NCI-H128 (cell line): ENCODE data around the gene MMEL1.
"Not testable (repeated sequence)": the region's sequence is repeated elsewhere in the genome, so short reads cannot be mapped to it uniquely, and the experiment has no call there.

ENCODE experiments used
- DNase-seq: peaks from one replicate; lab custom pipeline; 2025; ENCODE audit not compliant: unreplicated experiment; lab: John Stamatoyannopoulos, UW

The MMEL1 gene

DNA sequence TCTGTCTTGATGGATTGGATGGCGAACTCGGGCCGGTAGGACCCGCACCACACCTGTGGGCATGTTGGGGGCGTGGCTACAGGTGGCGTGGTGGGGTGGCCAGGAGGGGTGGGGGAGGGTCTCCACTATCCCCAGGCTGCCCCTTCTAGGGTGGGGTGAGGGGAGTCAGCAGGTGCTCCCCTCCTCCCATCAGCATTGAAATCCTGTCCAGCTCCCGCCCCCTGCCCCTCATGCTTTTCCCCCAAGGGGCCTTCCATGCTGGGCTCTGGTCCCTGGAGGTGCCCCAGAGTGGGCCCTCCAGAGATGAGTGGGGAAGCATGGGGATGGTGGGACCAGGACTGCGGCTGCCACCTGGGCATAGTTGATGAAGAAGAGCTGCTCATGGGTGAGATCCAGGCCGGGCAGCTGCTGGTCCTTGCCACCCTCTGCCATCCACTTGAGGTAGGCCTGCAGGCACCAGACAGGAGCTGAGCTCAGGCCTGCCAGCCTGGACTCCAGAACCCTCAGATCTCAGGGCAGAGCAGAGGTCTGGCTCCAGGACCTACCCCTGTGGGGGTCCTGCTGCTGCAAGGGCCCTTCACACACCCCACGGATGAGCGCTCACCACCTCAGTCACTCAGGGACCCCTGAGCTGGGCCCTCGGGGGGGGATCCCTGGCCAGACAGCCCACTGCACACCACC lies 41.1 kb downstream of the MMEL1 start:
- no peak for DNase-seq

- no peak for DNase-seq
Measured at GRCh38 chr1:2591233-2591580, 41.6 kb downstream of the MMEL1 start.

- no peak for DNase-seq
Measured at GRCh38 chr1:2590233-2591141, 42.3 kb downstream of the MMEL1 start.

DNA sequence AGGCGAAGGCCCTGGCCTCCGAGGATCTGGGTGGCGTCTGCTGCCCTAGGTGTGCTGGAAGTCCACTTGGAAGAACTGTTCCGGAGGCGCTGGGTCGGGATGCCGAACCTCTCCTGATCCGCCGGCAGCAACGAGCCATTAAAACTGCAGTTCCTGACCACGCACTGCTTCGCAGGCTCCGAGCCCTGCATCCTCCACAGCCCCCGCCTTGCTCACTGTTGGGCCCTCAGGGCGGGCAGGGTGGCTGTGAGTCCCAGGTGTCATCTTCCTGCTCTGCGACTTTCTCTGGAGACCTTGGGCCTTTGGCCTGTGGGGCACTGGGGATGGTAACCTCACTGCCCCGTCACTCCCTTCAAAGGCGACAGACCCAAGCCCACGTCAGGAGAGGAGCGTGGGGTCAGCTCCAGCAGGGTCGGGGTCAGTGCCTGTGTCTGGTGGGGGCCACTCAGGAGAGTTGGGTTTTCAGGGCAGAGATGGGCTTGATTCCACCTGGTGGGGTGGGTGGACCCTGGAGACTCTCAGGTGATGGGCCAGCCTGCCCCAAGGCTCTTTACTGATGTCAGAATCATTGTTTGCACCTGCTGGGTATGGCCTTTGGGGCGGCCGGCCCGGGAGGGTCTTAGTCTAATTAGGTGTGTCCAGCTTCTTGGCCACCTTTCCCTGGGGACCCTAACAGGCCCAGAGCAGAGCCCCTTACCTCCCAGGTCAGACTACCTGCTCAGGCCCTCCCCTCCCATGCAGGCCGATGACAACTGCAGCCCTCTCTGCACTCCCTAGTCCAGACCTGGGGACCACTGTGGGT lies 43.2 kb downstream of the MMEL1 start:
- DNase-seq = no peak

DNA sequence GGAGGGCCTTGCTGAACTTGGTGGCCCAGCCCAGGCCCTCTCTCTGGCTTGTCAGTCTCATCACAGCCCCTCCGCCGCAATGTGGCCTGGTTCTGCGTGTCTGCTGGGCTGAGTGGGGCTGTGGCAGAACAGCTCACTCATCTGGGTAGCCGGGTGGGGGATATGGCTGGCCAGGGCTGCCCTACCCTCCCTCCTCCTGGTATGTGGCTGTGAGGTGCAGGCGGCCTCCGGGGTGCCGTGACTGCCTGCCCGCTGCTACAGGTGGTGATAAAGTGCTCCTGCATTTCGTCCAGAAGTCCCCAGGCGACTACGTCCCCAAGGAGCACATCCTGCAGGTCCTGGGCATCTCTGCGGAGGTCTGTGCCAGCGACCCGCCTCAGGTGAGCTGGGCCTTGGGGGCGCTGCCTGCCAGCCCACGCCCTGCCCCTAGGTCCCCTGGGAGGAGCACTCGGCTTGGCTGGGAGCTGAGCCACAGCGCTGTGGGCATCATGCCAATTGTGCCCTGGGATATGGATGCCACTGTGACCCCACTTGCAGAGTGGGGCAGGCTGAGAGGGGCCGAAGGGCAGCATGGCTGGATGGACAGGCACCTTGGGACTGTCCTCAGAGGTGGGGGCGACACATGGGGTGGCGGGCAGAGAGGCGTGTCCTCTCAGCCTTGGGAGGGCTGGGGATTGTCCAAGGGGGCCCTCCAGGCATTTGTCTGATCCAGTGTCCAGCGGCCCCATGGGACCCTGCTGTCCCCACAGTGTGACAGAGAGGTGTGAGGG lies 44.0 kb downstream of the MMEL1 start:
- no peak for DNase-seq

DNA sequence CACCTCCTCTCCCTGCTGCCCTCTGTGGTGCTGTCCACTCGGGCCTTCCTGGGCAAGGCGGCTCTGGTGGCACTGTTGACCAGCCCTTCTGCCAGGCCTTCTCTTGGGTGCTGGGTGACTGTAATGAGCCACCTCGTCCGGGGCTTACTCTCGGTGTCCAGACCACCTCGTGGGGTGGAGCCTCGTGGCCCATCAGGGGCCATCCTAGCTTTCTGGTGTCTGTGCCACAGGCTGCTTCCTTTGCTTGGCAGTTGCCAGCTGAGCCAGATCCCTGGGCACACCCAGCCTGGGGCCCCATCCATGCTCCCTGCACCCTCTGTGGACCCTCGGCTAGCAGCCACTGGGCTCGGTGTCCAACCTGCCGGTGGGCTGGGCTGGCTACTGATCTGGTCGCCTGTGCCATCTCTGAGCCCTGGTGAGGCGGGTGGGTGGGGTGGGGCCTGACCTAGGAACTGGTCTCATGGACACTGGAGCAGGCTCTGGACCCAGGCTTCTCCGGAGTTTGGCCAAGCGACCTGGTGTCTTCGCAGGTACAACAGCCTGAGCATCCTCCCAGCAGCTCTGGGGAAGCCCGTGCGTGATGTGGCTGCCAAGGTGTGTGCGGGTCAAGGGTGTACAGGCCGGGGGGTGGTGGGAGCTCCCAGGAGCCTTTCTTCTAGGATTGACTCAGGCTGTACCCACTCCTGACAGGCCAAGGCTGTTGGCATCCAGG lies 44.8 kb downstream of the MMEL1 start:
- DNase-seq = no peak

- DNase-seq = no peak
Measured at GRCh38 chr1:2587071-2587859, 45.6 kb downstream of the MMEL1 start.

GRCh38 chr1:2586154-2587070 lies 46.4 kb downstream of the MMEL1 start, which contains the start of gene PRXL2B:
PRXL2B (plus strand) TSS chr1:2586777; CDS start chr1:2586886, 109 bp downstream.
- DNase-seq = peak; percentile 97

- DNase-seq = no peak
Measured at GRCh38 chr1:2585318-2586092, 47.3 kb downstream of the MMEL1 start.

DNA sequence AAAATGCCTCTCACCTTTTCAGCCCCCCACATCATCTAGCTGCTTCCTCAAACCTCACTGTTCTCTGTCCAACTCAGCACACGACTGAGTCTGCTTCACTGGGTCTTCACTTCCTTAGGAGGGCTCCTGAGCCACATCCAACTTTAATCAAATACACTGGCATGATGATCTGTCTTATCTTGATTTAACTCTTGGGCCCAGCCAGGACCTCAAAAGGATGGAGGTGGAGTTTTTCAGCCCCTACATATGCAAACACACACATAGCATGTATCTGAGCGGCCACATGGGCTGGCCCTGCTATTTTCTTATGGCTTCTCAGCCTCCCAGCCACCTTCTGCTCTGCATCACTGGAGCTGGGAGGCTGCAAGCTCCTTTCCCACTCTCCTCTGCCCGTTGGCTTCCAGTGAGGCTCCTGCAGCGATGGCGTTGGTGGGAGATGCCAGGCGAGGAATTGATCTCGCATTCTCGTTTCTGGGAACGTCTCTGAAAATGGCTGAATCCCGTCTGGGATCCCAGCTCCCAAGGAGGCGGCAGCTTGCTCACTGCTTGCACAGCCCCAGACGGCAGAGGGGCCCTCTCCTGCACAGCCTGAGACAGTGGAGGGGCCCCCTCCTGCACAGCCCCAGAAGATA lies 48.0 kb downstream of the MMEL1 start:
- DNase-seq = no peak

GRCh38 chr1:2583871-2584351 lies 48.9 kb downstream of the MMEL1 start:
- no peak for DNase-seq

GRCh38 chr1:2583331-2583791 lies 49.5 kb downstream of the MMEL1 start:
- DNase-seq = no peak

GRCh38 chr1:2582391-2582790 lies 50.4 kb downstream of the MMEL1 start:
- DNase-seq = no peak

DNA sequence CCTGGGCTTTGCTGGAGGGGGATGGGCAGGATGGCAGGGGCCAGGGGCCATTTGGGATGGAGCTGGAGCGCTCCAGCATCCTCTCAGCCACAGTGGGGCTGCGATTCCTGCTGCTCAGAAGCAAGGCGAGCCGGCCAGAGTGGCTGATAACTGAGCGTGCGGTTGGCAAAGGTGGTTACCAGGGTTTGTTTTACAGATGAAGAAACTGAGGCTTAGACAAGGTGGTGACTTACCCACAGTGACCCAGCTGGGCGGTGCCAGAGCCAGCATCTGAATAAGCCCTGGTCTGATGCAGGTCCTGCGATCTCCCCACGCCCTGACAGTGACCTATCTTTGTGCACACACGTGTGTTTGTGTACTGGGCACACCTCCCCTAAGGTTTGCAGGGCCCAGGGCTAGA lies 52.1 kb downstream of the MMEL1 start:
- no peak for DNase-seq

GRCh38 chr1:2578758-2579118 lies 54.1 kb downstream of the MMEL1 start:
- DNase-seq = no peak

- DNase-seq = not testable (repeated sequence)
Measured at GRCh38 chr1:2577565-2578075, 55.2 kb downstream of the MMEL1 start.
